GM21528 (cell line): ENCODE data around the gene PPP1R9B.

Experiments used
- ATAC-seq: cut with Tn5 transposase; IDR thresholded peaks from one replicate; pipeline ENCODE4 v1.9.1; 2021; ENCODE audit warnings: mild to moderate bottlenecking, moderate library complexity; ENCODE audit not compliant: unreplicated experiment, low FRiP score

Gene PPP1R9B

GRCh38 chr17:50129728-50130558 lies 20.5 kb downstream of the PPP1R9B start, which contains the start of gene SAMD14:
Gene SAMD14 (minus strand): TSS chr17:50130160. CDS start chr17:50124959, 5,201 bp downstream.
- ATAC-seq = no peak

- no peak for ATAC-seq
Observed at GRCh38 chr17:50129353-50129727, 21.1 kb downstream of the PPP1R9B start.

DNA sequence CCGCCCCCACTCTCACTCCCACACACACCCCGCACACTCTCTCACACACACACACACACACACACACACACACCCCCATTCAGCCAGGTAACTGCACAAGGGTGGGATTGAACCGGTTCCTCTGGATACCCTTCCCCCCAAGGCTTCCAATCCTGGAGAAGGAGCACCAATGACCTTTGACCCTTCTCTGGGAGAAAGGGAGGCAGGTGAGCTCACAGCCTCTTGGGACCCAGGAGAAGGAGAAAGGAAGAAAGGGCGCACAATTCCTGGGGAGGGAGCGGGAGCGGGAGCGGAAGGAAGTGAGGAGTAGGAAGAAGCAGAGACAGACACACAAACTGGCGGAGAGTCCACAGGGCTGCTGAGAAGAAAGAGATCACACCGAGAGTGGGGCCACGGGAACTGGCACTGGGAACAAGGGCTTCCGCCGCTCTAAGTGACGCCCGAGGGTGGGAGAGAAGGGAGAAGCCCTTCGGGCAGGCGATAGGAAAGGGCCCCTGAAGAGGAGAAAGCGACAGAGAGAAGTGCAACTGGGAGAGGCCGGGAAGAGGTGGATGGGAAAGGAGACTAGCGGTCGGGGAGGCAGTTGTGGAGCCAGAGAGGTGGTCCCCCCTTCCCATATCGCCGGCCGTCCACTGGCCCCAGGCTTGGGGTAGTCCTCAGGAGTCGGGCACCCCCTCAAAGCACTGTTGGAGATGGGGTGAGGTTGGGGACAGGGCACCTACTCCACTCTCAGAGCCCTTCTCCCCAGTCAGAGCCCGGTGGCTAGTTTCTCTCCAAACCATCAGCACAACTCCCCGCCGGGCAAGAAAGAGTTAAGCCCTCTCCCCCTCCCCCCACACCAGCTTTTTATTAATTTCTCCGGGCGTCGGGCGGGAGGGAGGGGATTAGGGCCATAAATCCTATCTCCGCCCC lies 21.8 kb downstream of the PPP1R9B start:
- ATAC-seq = no peak

DNA sequence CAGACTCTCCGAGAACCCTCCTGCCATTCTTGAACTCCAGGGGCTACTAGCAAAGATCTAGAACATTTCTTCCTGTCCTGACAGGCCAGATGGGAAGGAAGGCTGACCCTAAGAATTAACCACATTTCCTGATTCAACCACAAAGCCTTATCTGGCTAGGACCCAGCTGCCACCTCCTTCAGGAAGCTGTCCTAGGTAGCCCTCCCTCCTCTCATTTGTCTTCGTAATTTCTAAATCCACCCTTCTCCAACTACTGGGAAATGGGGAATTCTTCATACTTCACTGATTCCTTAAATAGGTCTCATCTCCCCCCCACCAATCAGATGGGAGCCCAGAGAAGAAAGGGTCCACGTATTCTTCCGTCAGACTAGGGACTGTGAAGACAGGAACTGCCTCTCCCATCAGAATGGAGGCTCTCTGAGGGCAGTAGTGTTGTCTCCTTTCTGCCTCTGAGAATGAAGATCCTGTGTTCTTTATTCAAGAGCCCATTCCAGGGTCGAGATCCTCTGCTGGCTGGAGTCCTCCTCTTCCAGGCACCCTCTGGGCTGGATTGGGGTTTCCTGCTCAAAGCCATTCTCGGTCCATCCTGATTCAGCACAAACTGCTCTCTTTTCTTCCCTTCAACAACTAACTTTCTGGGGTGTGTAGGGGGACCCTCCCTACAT lies 22.6 kb downstream of the PPP1R9B start:
- ATAC-seq = no peak

DNA sequence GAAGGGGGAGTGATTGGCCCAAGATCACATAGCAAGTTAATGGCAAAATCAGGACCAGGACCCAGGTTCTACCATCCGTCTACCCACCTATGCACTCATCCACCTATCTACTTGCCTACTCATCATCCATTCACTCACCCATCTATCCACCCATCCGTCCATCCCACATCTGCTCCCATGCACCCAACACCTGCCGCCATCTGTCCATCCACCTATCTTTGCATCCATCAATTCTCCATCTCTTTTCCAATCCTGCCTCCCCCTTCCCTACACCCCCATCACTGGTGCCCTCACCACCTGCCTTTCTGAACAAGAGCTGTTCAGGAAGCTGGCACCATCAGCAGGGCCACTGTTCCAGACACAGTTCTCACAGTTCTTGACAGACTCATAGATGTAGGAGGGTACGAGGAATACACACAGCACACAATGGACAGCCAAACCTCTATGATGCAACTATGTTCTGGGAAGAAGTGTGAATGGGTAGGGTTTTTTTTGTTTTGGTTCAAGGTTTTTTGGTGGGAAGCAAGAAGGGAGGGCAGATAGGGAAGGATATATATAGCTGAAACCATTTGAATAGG lies 25.0 kb downstream of the PPP1R9B start:
- no peak for ATAC-seq

DNA sequence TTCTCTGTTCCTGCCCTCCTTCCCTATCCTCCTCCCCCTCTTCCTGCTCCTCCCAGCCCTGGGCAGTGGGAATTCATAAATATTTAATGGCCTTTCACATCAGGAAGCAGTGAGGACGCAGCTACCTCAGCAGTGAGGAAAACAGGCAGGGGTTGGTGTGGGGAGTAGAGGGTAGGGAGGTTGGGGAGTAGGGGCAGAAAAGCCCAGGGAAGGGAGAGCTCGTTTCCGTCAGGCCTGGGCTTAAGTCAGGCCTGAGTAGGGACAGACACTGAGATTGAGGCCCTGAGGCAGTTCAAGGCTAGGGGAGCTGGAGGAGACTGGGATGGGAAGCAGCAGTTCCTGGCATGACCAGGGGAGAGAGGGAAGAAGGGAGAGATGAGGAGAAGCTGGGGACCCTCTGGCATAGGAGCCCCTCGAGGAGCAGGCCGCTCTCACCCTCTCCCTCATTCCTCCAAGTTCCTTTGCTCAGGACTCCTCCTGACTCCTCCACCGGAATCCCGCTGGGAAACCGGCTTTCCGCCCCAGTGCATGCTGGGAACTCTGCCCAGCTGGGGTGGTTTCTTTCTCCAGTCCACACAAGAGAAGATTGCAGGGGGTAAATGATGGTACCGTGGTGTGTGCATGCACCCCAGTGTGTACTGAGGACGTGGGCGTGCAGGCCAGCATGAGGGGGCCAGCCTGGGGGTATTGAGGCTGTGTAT lies 26.7 kb downstream of the PPP1R9B start:
- ATAC-seq = no peak

DNA sequence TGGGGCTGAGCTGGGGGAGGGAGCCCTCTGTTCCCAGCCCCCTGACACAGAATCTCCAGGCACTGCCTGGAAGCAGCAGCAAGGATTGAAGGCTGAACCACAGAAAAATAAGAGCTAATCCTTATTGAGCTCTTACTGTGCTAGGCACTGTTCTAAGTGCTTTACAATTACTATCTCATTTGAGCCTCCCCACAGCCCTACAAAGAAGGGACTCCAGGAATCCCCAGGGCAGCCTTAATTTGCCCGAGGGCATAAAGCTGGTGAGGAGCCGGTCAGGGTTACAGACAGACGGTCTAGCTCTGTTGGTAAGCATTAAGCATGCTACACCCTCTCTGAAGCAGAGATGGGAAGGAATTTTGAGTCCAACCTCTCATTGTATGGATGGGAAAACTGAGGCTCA lies 27.5 kb downstream of the PPP1R9B start:
- no peak for ATAC-seq

- ATAC-seq = no peak
Observed at GRCh38 chr17:50120475-50121253, 29.8 kb downstream of the PPP1R9B start.

- no peak for ATAC-seq
Observed at GRCh38 chr17:50118828-50119218, 31.7 kb downstream of the PPP1R9B start.

GRCh38 chr17:50118076-50118827 lies 32.2 kb downstream of the PPP1R9B start:
- ATAC-seq = no peak

GRCh38 chr17:50117202-50118051 lies 33.0 kb downstream of the PPP1R9B start:
- ATAC-seq = no peak

DNA sequence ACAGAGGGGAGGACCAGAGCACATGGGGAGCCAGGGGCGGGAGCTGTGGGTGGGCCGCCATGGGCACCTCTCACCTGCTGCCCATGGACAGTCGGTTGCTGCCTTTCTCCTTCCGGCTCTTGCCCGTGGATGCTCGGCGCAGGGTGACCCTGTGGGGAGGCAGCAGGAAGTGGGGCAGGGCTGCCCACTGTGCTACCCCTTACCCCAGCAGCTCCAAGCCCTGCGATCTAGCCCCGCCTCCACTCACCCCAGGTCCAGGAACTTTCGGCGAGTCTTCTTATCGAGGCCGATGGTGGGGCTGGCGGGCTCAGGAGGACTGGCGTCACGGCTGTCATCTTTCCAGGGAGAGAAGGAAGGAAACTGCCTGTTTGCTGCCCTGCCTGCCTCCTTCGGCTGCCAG lies 34.7 kb downstream of the PPP1R9B start:
- no peak for ATAC-seq

DNA sequence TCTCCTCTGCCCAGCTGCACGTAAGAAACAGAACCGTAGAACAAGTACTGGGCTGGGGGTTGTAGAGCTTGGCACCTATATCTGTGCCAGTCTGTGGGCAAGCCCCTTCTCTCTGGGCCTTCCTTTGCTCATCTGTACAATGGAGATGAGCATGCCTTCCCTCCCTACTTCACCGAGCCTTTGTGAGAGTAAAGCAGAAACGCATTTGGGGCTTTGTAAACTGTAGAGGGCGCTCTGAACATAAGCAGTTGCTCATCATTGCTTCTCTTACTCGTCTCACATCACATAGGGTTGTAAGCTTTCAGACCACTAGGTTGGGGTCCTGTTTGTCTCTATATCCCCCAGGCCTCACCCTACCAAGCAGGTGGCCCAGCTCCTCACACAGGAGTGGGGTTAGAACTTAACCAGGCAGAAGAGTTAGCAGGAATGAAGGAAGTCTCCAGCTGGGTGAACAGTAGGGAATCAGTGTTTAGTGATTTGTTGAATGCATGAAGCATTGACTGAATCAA lies 35.6 kb downstream of the PPP1R9B start:
- no peak for ATAC-seq

- no peak for ATAC-seq
Observed at GRCh38 chr17:50114401-50114800, 36.1 kb downstream of the PPP1R9B start.

GRCh38 chr17:50113624-50114320 lies 36.7 kb downstream of the PPP1R9B start:
- no peak for ATAC-seq

- no peak for ATAC-seq
Observed at GRCh38 chr17:50112694-50113093, 37.8 kb downstream of the PPP1R9B start.
